Peyer's patch (tissue), 4 donors: ENCODE measurements around the gene PROSER3.

ENCODE experiments used
- POLR2A ChIP-seq, 2 donors: fragments of 450-650 bp; IDR thresholded peaks; one replicate each; pipeline ENCODE4 v1.5.1; 2017; ENCODE audit warnings: antibody characterized with exemption in 2 of 2, mild to moderate bottlenecking in 2 of 2, moderate library complexity in 2 of 2
- TF ChIP-seq, protein P1 (sequence below), 6 experiments: fragments of 450-650 bp in 4 of 6; fragments of 200-600 bp in 2 of 6; sonication (generic) in 1 of 6; IDR thresholded peaks; one replicate each; pipeline ENCODE4 v1.5.1; 2017 to 2019; ENCODE audit warnings: antibody characterized with exemption in 6 of 6, mild to moderate bottlenecking in 3 of 6, moderate library complexity in 1 of 6

DNA sequence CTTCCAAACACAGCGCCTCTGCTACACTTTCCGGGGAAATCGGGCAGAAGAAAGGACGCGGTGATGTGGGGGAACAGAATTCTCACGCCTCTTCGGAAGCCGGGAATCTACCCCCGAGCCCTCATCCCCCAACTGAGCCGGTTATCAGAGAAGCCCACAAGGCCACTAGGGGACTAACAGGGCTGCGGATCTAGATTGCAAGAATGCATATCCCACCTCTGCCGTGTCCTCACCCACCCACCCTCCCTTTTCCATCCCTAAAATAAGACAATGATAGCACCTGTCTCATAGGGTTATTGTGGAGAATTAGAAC is 16.8 kb upstream of the PROSER3 start:
- TF ChIP-seq, protein P1, sequence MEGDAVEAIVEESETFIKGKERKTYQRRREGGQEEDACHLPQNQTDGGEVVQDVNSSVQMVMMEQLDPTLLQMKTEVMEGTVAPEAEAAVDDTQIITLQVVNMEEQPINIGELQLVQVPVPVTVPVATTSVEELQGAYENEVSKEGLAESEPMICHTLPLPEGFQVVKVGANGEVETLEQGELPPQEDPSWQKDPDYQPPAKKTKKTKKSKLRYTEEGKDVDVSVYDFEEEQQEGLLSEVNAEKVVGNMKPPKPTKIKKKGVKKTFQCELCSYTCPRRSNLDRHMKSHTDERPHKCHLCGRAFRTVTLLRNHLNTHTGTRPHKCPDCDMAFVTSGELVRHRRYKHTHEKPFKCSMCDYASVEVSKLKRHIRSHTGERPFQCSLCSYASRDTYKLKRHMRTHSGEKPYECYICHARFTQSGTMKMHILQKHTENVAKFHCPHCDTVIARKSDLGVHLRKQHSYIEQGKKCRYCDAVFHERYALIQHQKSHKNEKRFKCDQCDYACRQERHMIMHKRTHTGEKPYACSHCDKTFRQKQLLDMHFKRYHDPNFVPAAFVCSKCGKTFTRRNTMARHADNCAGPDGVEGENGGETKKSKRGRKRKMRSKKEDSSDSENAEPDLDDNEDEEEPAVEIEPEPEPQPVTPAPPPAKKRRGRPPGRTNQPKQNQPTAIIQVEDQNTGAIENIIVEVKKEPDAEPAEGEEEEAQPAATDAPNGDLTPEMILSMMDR (IDR thresholded peaks at IDR 0.05): no peak
- no peak for TF ChIP-seq POLR2A (IDR thresholded peaks at IDR 0.05)
